HG03565 (cell line): Measurements from ENCODE around the gene FBN1.

ENCODE experiments used
- ATAC-seq: cut with Tn5 transposase; IDR thresholded peaks from one replicate; pipeline ENCODE4 v1.9.1; 2021; ENCODE audit warnings: mild to moderate bottlenecking, moderate library complexity; ENCODE audit not compliant: unreplicated experiment

Gene FBN1

DNA sequence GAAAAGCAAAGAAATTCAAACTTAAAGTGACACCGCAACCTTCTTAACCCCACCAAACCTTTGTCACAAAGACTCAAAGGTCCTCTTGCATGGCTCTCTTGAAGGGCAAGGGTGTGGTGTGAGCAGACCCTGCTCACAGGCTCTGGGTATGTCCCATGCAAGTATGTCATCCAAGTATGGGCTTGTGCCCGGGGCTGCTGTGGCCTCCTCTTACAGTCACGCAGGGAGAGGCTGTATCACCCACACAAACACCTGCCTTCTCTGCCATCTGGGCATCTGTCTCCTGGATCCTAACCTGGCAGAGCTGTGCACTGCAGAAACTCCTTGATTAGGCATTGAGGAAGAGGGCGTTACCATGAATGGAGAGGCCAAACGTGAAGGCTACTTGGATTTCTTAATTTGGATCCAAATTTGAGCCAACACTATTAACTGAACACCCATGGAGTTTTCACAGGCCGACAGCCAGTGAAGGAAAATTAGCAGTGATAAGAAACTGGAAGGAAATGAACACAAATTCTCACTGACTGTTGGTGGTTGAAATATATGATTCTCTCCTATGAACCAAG is 167.6 kb downstream of the FBN1 start:
- ATAC-seq, result no peak

DNA sequence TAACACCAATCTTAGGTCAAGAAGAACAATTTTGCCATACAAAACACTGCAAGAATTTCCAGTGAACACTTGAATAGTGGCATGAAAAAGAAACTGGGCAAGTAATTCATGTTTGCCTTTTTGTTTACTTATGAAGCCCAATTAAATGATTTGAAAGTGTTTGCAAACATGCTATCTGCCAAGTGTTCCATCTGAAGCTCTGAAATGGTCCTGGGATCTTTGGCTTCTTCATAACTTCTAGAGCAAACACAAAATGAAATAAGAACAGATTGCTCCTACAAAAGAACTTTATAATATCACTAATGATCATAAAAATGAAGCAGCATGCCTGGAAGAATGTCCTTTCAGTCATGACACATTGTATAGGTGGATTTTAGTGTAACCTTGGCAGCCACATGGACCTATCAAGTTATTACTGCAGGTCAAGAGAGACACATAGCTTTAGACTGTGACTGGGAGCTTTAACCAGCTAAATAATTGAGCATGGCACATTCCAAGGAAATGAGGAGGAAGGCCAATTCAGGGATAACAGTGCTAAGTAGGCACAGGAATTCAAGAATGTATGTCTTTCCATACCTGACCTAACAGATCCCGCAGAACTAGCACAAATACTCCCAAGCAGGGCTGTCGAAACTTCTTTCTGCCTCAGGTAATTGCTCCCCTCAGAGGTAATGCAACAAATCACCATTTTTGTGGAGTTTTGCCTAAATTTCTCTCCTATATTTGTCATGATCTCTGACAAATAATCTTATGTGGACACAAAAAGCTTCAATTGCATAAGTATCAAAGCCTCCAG is 169.7 kb downstream of the FBN1 start:
- no peak for ATAC-seq

DNA sequence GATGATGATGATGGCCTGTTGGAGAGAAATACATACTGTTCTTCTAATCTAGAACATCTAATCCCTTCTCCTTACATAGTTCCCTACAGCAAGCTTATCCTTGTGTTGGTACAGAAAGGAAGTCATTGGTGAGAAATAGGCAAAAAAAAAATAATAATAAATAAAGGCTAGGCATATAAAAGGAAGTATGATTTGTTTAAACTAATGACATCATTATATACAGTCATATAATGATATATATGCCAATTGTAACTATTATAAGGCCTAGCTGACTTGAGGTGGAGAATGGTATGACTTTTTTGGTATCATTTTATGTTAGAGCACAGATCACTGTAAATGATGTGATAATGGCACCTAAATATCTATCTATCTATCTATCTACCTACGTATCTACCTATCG is 171.8 kb downstream of the FBN1 start:
- ATAC-seq, result no peak

DNA sequence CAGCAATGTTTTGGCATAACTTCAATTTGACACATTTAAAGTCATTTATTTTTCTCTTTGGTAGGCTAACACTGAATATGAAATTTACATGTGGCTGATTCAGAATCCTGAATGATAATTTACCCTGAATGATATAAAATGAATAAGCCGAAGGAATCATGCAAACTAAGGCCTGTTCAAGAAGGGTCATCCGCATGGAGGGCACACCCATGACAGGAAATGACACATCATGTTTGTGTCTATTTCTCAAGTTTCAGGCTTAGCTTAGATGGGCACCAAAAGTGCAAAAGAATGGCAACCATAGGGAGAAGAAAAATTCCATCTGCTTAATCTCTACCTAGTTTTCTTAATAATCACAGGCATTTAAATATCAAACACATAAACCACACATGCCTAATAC is 172.8 kb downstream of the FBN1 start:
- ATAC-seq, result no peak

DNA sequence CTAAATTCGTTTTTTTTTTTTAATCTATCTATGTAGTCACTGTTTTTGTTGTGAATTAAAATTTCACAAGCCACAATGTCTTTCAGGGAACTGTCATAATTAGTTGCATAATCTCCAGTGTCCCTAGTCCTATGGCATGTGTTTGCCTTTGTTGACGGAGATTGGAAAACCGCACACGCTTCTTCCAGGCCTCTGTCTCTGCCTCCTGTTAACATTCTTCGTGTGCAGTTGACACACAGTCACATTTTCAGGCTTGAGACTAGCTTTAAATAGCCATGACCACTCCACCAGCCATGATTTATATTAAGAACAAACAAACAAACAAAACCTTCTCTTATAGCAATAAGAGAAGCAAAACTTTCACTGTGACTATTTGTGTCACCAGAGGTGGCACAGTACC is 174.4 kb downstream of the FBN1 start:
- ATAC-seq, result no peak

DNA sequence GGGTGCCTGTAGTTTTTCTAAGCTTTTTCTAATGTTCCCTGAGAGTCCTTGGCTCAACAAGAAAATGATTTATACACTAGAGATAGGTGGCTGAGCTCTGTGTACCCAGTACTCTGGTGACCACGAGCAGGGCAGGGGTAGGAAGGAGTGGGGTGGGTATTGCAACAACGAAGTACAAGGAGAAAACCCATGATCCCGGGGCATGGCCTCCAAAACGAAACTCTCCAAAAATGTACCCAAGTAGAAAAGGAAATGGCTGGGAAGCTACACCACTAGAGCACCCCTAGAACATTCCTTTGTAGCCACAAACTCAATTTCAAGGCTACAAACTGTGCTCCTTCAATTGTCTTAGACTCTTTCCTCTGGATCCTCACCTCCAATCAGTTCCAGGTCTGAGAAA is 175.4 kb downstream of the FBN1 start:
- no peak for ATAC-seq

DNA sequence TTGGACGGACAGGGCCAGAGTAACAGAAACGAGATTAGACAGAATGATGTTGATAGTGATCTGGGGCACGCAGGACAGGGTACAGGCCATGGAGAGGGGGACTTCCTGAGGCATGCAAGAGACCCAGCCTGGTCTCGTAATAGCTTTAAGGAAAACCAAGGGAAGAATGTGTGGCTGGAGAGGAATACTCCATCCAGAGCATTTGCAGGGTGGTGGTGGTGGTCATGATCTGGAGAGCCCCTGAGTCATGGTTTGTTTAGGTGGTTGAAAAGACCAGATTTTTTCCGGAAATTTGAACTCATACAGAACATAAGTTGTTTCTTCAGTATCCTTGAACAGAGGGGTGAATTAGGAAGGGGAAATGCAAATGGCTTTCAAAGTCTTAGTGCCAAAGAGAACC is 175.8 kb downstream of the FBN1 start:
- no peak for ATAC-seq

DNA sequence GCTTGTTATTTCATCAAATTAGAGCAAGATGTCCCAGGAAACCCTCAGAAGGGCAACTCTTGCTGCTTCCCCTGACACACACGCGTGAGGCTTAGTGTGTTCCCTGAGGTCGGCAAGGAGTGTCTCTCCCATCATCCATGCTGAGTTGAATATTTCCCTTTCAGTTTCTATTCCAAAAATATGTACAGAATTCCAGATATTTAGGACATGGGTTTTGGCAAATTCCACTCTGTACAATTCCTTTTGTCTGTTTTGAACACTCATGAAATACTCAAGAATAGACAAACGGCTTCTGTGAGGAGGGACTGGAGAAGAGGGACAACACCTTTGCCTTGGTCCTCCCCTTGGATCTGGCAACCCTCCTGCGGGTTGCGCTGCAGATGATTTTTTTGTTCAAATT is 176.2 kb downstream of the FBN1 start:
- no peak for ATAC-seq

DNA sequence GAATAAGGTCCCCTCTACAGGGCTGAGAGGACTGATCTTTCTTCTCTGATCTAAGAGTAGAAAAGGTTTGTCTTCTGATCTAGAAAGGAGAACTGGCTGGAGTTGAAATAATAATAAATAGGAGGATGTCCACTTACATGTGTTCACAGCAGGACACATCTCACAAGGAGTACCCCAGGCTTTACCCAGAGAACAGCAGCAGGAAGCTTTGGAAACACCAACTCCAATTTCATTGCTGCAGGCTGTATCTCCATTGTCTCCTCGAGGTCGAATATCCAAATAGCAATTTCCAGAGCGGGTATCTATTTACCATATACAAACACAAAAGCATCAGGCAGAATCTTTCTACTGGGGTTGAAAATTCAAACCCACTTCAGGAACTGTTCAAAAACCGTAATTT is 177.7 kb downstream of the FBN1 start:
- ATAC-seq, result no peak

DNA sequence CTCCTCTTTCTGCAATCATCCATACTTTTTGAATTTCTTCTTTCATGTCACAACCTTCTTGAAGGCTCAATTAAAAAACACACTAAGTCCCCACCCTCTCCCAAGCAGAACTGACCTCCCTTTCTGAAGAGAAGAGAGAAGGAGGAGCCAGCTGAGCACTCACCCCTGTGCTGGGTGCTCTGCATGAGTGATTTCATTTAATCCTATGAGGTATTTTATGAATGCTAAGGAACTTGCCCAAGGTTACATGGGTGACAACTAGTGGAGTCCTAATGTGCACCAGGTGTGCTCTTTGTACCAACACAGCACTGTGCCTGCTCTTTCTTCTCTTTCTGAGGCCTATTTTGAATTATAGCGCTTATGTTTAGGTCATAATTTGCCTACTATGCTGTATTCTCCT is 178.7 kb downstream of the FBN1 start:
- no peak for ATAC-seq

DNA sequence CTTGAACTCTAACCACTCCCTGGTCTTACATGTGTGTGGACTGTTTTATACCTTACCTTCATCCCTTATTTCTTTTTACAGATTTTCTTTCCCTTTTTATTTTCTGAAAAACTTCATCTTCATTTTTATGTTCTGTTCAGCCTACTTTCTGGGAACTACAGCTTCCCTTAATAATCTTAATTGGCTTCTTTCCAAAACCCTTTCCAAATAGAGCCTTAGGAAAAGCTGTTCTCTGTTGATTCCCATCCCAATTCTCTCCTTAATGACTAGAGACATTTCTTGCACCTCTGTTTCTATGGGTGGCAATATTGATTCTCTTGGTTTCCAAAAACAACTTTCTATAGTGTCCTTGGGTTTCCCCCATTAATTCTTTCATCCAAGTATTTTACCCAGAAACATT is 179.4 kb downstream of the FBN1 start:
- no peak for ATAC-seq

DNA sequence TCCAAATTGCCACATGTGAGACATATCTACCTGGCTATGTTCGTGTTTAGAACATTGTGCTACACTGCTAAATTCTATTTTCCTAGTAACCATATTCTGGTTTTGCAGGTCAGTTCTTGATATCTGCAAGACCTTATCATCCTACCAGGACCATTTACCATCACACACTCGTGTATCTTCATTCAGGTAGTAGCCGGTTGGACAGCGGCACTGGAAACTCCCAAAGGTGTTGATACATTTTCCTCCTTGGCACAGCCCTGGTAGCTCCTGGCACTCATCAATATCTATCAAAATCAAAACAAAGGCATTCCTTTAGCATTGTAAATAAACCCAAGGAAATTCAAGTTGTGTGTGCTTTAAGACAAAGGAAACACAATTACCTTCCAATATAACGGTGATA is 180.1 kb downstream of the FBN1 start:
- no peak for ATAC-seq

DNA sequence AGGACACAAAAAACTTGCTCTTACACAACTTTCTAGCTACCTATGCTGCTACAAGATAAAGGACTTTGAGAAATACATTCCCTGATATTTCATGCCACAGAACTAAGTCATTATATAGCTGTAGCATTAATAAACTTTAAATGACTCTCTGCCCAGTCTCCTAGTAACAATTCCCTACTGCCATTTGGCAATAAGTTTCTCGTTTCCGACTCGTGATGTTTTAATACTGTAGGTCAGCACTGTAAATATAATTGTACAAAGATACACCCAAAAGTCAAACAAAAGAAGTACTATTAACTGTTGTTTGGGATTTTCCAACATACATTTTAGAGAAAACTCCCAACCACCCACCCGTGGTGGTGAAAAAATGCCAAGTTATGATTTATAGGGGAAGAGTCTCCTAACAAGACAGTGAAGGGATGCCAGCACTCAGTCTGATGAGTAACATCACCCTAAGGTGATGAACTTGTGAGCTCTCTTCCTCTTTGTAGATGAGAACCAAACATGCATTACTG is 182.1 kb downstream of the FBN1 start:
- ATAC-seq, result no peak

DNA sequence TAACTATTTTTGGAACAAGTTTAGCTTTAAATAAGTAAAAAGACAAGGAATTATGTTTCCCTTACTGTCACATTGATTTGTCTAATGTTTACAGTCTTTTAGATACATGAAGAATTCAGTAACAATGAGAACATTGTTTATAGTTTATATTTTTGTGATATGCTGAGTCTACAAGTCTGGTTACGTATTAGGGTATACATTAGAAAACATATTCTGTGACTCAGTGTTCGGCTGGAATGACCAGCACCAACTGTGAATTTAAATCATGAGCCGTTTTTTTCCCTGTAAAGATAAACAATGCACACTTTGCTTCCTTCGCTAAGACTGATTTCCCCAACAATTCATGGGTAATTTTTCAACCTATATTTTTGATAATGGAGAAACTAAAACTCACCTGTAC is 182.8 kb downstream of the FBN1 start:
- no peak for ATAC-seq

DNA sequence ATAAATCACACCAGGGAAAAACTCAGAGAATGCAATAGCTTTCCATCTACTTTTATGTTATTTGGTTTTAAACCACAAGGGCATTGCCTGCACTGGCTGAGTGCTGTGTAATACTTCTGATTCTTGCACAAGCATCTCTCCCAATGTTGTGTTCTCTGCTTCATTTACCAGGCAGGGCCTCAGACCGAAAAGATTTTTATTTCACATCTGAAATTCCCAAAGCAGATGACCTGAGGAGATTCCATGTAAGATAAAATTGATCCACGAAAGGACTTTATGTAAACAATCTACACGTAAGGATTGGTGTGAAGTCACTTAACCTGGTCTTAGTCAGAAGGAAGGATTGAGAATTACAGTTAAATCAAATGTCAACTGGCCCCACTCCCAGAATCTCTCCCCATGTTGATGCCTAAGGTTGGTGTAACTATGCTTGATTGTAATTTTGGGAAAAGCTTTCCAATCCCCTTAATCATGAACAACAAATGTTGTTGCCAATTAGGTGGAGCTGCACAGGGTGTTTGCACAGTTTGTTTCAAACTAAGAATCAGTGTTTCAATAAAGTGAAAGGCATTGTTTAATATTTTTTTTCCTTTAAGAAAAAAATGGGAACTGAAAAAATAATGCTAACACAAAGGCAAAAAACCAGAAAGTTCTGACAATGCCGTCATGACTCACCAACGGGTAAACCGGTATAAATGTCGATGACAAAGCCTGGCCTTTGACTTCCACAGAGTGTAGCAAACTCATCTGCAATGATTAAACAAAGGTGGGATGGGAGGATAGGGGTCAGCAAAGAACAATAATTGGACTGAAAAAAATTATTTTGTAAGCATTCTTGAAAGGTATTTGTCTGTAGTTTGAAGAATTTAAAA is 185.7 kb downstream of the FBN1 start:
- ATAC-seq, result no peak

DNA sequence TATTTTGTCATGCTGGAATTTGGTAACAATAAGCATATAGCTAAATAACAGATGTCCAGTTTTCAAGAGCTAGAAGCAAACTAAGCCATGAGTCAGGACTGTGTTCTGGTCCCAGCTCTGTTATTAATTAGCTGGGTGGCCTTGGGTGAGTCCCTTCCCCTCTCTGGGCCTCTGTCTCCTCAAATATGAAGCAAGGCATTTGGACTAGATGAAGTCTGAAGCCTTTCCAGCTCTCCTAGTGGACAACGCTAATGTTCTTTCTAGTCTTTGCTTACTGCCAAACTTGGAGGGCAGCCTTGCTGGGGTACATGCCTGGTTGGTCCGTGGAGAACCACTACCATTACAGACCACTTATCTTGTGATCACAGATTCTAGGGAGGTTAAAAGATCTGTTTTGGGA is 186.6 kb downstream of the FBN1 start:
- ATAC-seq, result no peak

DNA sequence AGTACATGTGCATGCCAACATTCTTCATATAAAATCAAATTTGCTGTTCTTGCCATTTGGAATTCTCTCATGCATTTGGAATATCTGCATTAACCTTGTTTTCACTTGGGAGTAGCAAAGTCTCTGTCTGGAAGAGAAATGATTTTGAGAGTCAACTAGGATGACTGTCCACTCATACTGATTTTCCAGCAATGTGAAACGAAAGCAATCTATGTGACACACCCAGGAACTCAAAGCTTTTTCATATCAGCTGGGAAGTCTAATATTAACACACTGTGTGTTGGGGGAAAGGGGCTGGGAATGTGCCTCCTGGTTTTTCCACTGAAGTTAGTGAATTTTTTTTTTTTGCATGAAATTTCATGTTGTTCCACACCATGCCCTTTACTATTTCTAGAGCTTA is 189.4 kb downstream of the FBN1 start:
- ATAC-seq, result no peak

DNA sequence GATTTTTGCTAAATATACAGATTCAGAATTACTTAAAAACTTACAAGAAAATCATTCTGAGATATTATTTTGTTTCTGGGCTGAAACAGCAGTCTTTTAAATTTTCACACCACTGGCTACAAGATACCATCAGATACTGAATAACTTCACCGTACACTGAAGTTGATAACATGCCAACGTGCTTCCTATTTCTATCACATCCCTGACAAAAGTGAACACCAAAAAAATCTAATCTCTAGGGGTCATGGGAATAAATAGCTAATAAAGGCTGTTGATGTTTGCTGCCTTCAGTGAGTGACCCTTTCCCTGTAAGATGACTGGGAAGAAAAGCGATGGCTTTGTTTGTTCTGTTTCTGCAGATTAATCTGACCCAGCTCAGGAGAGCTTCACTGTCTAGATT is 193.8 kb downstream of the FBN1 start:
- no peak for ATAC-seq

DNA sequence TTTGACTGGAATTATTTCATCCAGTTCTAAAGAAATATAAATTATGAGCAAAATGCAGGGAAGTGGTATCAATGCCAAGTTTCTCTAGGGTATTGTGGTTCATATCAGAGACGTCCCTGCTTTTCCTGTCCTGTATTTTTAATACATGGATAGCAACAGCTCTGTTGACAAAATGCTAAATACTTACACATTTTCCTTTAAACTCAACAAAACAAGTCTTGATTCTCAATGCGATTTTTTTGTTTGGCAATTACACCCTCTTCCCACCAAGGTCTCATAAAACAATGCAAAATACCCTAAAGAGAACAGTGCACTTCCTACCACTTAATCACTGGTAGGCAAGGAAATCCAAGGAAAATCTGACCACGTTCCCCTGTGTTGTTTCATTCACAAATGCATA is 194.3 kb downstream of the FBN1 start:
- ATAC-seq, result no peak

DNA sequence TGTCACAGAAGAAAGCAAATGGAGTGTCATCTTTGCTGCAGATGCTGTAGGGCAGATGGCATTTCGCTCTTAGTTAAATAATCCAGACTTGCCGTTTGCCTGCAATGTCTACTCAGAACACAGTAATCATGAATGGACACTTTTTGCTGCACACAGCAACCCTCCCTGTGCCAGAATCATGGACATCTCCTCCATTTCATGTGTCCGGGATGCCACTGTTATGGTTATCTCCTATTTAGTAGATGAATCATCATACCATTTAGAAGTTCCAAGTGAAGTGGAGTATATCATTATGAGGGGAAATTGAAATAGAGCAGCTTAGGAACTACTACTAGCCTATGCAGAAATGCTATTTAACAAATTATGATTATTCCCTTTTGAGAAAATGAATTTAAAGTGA is 195.8 kb downstream of the FBN1 start:
- no peak for ATAC-seq

DNA sequence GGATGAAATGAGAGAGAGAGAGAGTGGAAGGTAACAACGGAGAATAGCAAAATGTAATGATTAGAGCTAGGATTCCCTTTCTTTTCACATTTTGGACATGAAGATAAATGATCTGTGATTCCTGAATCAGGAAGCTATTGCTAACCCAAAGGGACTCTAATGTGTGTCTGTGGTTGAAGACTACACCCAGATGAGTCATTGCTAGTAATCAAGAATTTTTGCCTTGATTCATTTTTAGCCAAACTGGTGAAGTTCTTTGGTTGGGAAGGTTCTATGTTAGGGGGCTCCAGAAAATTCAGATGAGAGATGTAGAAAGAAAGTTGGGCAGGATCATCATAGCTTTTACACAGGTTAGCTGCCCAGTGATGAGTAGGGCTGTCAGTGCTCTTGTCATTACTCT is 197.9 kb downstream of the FBN1 start:
- no peak for ATAC-seq

DNA sequence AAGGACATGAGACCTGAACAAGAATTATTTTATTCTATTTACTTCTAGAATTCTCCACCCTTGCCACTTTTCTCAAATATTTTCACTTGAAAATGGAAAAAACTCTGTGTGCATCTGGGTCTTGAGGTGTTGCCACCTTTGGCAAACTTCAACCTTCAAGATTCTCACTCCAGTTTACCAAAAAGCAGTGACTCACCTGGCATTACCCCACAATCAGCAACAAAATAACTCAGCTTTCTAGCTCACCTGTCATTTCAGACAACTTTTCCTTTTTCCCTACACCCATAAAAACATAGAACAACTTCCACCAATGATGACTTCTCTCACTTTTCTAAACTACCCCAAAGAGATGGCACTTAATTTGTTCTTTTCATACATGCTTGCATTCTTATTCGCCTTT is 198.5 kb downstream of the FBN1 start:
- ATAC-seq, result no peak
